ENCODE measurements around the gene ADRA2C.

ADRA2C gene

GRCh38 chr4:3797831-3798790 lies 31.9 kb downstream of the ADRA2C start:
- DNase-seq, result no peak

GRCh38 chr4:3799496-3799895 lies 33.3 kb downstream of the ADRA2C start:
- DNase-seq, result no peak

- DNase-seq, result no peak
Observed at GRCh38 chr4:3800351-3800750, 34.2 kb downstream of the ADRA2C start.

DNA sequence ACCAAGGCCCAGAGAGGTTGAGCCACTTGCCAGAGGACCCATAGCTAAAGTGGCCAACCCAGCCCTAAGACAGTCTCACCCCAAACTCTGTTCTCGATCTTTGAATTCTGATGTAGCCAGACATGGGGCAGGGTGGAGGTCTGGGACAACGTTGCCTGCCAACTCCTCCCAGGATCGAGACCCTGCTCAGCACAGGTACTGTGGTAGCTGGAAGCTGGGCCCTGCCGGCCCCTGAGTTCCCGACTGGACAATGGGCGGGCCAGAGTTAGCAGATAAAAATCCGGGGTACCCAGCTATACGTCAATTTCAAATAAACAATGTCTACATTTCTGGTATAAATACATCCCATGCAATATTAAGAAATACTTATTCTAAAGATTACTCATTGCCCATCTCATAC lies 35.3 kb downstream of the ADRA2C start:
- DNase-seq, result no peak

DNA sequence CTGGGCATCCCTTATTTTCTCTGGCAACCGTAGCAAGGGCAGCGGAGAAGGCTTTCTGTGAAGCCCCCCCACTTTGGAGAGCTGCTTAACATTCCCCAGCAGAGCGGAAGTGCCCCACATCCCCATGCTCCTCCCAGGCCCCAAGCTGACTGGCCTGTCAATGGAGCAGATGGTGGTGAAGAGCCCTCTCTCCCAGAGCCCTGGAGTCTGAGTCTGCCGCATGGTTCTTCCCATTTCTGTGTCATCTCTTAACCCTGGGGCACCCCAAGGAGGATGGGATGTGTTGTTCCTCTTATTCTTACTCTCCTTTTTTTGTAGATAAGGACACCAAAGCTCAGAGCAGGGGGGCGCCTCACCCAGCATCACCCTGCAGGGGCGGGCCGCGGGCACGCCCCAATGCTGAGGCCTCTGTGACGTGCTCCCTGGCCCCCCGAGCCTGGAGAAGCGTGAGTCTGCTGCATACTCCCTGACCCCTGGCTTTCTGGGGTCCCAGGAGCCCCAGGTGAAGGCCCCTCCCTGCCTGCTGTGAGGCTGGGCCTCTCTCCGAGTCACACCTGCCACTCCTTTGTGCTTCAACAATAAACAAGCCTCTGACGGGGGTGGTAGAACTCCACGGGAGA lies 35.9 kb downstream of the ADRA2C start:
- DNase-seq, result no peak

DNA sequence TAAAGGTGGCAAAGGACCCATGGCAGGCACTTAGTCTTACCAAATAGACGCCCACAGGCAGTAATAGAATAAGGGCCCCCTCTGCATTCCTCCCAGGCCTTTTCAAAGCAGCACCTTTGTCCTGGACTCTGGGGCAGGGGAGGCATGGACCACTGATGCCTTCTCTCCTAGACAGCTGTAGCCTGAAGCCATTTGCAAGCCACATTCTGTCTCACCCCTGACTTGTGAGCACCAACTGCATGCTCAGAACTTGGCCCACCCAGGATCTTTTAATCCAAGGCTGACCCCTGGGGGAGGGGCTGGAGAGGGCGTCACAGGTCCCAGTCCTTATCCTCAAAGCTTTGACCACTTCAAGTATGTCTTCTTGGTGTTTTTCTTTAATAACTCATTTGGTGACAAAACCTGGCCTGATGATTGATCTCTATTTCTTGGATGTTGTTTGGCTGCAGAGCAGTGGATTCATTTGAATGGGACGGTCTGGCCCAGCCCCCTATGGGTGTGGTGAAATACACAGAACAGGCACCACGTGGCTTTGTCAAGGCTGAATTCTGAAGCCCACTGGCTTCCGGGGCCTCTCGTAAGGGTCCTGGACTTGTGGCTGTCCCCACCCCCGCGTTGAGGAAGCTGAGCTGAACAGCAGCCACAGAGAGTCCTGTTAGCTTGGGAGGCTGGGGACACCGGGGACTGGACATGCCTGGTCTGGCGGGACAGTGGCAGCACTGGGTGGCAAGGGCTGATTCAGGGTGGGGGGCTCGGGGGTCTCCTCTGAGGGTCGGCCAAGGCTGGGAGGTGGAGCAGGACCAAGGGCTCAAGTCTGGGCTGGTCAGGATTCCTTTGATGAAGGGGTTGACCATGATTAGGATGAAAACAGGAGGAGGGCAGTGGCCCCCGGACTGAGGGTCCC lies 36.6 kb downstream of the ADRA2C start:
- DNase-seq, result no peak

DNA sequence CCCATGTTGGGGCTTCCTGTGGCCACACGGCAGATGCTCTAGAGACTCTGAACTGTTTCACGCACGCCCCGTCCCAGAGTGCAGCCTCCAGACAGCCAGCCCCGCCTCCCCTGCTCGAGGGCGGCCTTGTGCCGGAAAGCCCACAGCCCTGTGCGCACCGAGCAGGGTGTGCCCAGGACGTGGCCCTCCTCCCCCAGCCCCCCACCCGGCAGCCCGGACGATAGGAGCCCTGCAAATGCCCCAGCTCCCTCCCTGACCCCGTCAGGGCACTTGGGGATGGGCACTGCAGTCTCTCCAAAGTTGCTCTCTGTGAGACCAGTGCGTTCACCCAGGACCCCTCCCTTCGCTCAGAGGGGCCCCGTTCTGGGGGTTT lies 37.3 kb downstream of the ADRA2C start:
- DNase-seq, result no peak

GRCh38 chr4:3803946-3804345 lies 37.8 kb downstream of the ADRA2C start:
- no peak for DNase-seq

DNA sequence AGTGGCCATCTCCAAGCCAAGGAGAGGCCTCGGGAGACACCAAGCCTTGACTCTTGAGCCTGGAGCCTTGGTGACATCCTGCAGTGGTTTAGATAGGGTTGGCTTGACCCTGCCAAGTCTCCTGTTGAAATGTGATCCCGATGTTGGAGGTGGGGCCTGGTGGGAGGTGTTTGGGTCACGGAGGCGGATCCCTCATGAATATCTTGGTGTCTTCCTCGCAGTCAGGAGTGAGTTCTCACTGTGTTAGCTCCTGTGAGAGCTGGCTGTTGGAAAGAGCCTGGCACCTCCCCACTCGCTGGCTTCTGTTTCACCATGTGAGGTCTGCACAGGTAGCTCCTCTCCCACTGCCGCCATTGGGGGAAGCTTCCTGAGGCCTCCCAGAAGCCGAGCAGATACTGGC lies 38.8 kb downstream of the ADRA2C start:
- no peak for DNase-seq

DNA sequence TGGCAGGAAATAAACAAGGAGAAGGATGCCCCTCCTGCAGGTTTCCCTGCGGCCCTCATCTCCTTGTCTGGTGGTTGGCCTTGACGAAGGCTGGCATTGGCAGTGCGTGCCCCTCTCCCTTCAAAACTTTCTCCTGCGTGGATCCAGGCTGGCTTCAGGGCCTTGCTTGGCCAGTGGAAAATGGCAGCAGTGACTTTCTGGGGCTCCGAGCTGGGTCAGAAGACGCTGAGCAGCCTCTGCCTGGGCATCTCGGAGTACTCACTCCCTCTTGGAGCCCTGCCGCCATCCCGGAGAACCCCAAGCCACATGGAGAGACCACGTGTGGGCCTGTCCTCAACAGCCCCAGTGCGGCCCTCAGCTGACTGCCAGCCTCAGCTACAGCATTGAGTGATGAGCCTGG lies 39.5 kb downstream of the ADRA2C start:
- DNase-seq, result no peak

- no peak for DNase-seq
Observed at GRCh38 chr4:3807311-3807710, 41.1 kb downstream of the ADRA2C start.

- DNase-seq, result no peak
Observed at GRCh38 chr4:3807822-3808496, 41.8 kb downstream of the ADRA2C start.

DNA sequence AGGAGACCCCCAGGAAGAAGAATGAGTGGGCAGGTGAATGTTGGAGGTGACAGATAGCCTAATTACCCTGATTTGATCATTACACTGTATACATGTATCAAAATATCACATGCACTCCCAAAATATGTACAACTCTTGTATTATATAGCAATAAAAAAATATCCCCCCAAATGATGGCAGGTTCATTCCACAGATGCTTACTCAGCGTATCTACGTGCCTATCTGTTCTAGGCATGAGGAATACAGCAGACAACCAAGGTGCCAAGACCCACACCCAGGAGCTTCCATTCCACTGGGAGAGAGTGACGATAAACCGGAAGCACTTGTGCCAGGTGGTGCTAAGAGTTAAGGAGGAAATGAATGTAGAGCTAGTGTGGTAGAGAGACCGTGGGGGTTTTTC lies 42.4 kb downstream of the ADRA2C start:
- no peak for DNase-seq

DNA sequence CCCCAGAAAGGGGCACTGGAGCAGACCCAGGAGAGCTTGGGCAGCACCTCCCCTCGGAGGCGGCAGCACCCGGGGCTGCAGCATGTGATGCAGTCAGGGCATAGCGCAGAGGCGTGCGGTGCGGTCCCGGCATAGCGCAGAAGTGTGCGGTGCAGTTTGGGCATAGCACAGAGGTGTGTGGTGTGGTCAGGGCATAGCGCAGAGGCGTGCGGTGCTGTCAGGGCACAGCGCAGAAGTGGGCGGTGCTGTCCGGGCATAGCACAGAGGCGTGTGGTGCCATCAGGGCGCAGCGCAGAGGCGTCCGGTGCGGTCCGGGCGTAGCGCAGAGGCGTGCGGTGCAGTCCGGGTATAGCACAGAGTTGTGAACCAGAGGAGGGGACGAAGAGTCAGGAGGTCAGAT lies 42.8 kb downstream of the ADRA2C start:
- no peak for DNase-seq

DNA sequence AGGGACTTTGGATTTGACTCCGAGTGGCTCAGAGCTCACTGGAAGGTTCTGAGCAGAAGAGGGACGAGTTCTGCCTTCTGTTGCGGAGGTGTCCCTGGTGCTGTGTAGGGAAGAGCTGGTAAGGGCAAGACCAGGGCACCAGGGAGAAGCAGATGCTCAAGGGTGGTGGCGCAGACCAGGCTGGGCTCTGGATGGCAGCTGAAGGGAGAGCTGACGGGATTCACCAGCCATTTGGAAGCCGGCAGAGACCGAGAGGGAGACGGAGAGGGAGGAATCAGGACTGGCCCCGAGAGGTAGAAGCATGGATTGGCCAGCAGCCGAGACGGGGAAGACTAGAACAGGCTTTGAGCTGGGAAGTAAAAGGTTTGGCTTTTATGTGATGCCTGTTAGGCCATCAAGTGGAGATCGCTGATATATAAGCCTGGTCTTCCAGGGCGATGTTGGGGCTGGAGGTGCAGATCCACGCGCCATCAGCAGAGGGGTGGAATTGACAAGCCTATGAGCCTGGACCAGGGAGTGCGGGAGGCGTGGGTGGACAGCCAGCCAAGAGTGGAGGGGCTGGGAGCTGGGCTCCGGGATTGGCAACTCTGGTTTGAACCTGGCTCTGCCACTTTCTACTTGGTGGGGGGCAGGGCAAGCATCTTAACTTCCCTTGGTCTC lies 43.4 kb downstream of the ADRA2C start:
- DNase-seq, result no peak

GRCh38 chr4:3810111-3810680 lies 44.0 kb downstream of the ADRA2C start:
- DNase-seq, result no peak

GRCh38 chr4:3810796-3811485 lies 44.8 kb downstream of the ADRA2C start:
- DNase-seq, result no peak

DNA sequence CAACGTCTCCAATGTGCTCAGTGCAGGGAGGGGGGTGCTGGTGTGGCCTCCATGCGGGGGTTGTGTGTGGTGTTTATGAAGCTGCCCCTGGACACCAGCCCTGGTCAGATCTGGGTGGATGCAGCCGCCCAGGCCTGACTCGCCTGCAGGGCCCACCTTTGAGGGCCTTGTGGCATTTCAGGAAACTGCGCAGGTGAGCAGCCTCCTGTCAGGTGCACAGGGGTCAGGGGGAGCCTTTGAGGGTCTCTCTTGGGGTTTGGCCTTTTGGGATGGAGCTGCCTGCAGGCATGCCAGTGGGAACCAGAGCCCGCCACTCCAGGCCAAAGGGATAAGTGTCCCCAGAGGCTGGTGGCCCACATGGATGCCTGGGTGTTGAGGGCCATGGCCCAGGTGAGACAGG lies 45.4 kb downstream of the ADRA2C start:
- DNase-seq, result no peak

GRCh38 chr4:3812211-3812934 lies 46.2 kb downstream of the ADRA2C start:
- no peak for DNase-seq
